ENCODE measurements around the gene TIAM2. TPM values are rescaled to one million over a fixed set of nuclear protein-coding genes. Genes with fewer than 3 reads are reported as not detected.

Gene TIAM2
- total RNA-seq, 3 donors from 2014 or later (not counting 1 experiment from before 2014, with no cell fraction given) = 6.5 to 11.1 (median 8.7) TPM

- H3K9me3 Mint-ChIP-seq = no peaks in the 10 kb centered on the region
- no peak overlapping the region for H3K27ac Mint-ChIP-seq
These were observed 269.7 kb downstream of the TIAM2 start for GRCh38 chr6:155264693-155265320.

DNA sequence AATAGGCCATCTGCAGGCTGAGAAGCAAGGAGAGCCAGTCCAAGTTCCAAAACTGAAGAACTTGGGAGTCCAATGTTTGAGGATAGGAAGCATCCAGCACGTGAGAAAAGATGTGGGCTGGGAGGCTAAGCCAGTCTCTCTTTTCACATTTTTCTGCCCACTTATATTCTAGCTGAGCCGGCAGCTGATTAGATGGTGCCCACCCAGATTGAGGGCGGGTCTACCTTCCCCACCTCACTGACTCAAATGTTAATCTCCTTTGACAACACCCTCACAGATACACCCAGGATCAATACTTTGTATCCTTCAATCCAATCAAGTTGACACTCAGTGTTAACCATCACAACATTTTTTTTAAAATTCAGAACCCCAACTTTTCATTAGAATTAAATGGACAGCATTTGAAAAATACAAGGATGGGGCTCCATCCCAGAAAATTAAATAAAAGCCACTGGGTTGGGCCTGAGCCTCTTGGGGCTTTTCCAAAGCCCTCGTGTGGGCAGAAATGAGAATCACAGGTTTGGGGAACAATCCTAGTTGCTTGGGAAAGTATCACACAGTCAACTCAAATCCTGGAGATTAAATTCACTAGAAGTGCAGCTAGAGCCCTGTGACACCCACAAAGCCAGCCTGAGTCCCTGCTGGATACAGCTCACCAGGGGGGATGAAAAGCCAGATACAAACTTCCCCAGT lies 270.9 kb downstream of the TIAM2 start:
- Histone ChIP-seq H3K36me3 (ENCODE audit: control insufficient read depth, insufficient read depth, low read length) (peaks cover 13% of the 10 kb centered on the region), H3K27me3 (ENCODE audit: control insufficient read depth, insufficient read depth, low read length) (no peaks in the 10 kb centered on the region), H3K27ac (ENCODE audit: low read length) (no peak overlapping the region), H3K4me1 (ENCODE audit: control insufficient read depth, insufficient read depth, low read length) (no peaks in the 10 kb centered on the region), H3K4me3 (ENCODE audit: low read length) (no peak overlapping the region), H3K9me3 (ENCODE audit: control insufficient read depth, insufficient read depth, low read length) (no peaks in the 10 kb centered on the region)
- no peaks in the 10 kb centered on the region for H3K36me3 Mint-ChIP-seq
- 100% methylated on average over 4 of the region's 4 CpGs for WGBS (ENCODE audit: insufficient coverage)
- no peak overlapping the region for H3K4me3 Mint-ChIP-seq
- ATAC-seq = no peak
- no peaks in the 10 kb centered on the region for H3K27me3 Mint-ChIP-seq (ENCODE audit: low read depth in 2 of 2)
- intact Hi-C loops (cut with micrococcal nuclease) = no loop called here
- H3K27ac Mint-ChIP-seq = no peak overlapping the region
- DNase-seq = no peak
- H3K9me3 Mint-ChIP-seq = no peaks in the 10 kb centered on the region
- H3K4me1 Mint-ChIP-seq = peaks cover 16 to 20% of the 10 kb centered on the region in 2 donors
- no peak for TF ChIP-seq CTCF (IDR thresholded peaks at IDR 0.05)

More at GRCh38 chr6:155264693-155265320, 269.7 kb downstream of the TIAM2 start:
- H3K4me3 ChIP-seq (ENCODE audit: low read length) = no peak overlapping the region
- H3K4me1 Mint-ChIP-seq = peaks cover 16 to 20% of the 10 kb centered on the region in 2 donors
- no peaks in the 10 kb centered on the region for H3K36me3 Mint-ChIP-seq
- H3K27me3 Mint-ChIP-seq (ENCODE audit: low read depth in 2 of 2) = no peaks in the 10 kb centered on the region
- no peaks in the 10 kb centered on the region for H3K9me3 ChIP-seq (ENCODE audit: control insufficient read depth, insufficient read depth, low read length)
- DNase-seq = no peak
- TF ChIP-seq CTCF (IDR thresholded peaks at IDR 0.05) = no peak
- H3K36me3 ChIP-seq (ENCODE audit: control insufficient read depth, insufficient read depth, low read length) = peaks cover 17% of the 10 kb centered on the region
- no peaks in the 10 kb centered on the region for H3K27me3 ChIP-seq (ENCODE audit: control insufficient read depth, insufficient read depth, low read length)
- intact Hi-C loops (cut with micrococcal nuclease) = no loop called here
- no peak for ATAC-seq
- H3K4me1 ChIP-seq (ENCODE audit: control insufficient read depth, insufficient read depth, low read length) = no peaks in the 10 kb centered on the region
- H3K4me3 Mint-ChIP-seq = no peak overlapping the region
- WGBS (ENCODE audit: insufficient coverage) = 85% methylated on average over 7 of the region's 9 CpGs
- no peak overlapping the region for H3K27ac ChIP-seq (ENCODE audit: low read length)

- H3K27me3 ChIP-seq (ENCODE audit: control insufficient read depth, insufficient read depth, low read length) = no peaks in the 10 kb centered on the region
- TF ChIP-seq CTCF (IDR thresholded peaks at IDR 0.05) = no peak
- Mint-ChIP-seq H3K36me3 (no peaks in the 10 kb centered on the region), H3K9me3 (no peaks in the 10 kb centered on the region), H3K27me3 (ENCODE audit: low read depth in 2 of 2) (no peaks in the 10 kb centered on the region), H3K4me1 (peaks cover 8 to 12% of the 10 kb centered on the region in 2 donors), H3K4me3 (no peak overlapping the region), H3K27ac (no peak overlapping the region)
- ATAC-seq (no peak), DNase-seq (no peak)
- no peaks in the 10 kb centered on the region for H3K4me1 ChIP-seq (ENCODE audit: control insufficient read depth, insufficient read depth, low read length)
- H3K9me3 ChIP-seq (ENCODE audit: control insufficient read depth, insufficient read depth, low read length) = no peaks in the 10 kb centered on the region
- peaks cover 13% of the 10 kb centered on the region for H3K36me3 ChIP-seq (ENCODE audit: control insufficient read depth, insufficient read depth, low read length)
- intact Hi-C loops (cut with micrococcal nuclease) = no loop called here
- H3K27ac ChIP-seq (ENCODE audit: low read length) = no peak overlapping the region
- 100% methylated on average over 1 of the region's 2 CpGs for WGBS (ENCODE audit: insufficient coverage)
- H3K4me3 ChIP-seq (ENCODE audit: low read length) = no peak overlapping the region
These were observed 272.3 kb downstream of the TIAM2 start for GRCh38 chr6:155267411-155267810.
